ENCODE data around the gene IGSF6.

GRCh38 chr16:21597561-21598030 lies 54.8 kb downstream of the IGSF6 start:
- no peak for TF ChIP-seq EZH2 (IDR thresholded peaks at IDR 0.05)
- TF ChIP-seq POLR2AphosphoS5 (IDR thresholded peaks at IDR 0.05; ENCODE audit: borderline replicate concordance, low read depth, low read length): no peak
